CD4-positive, alpha-beta T cell treated with Interleukin-15 for 1 hour (primary cell): ENCODE data around the gene AIF1.
A peak's percentile ranks its signal among the peaks of the same experiment; 100 is the strongest.

Experiments
- DNase-seq: peaks from one replicate; pipeline ENCODE4 v3.0.0-alpha.2; 2020

The AIF1 gene

GRCh38 chr6:31643818-31644454, 28.9 kb downstream of the AIF1 start:
- no peak for DNase-seq

GRCh38 chr6:31645325-31645724, 30.3 kb downstream of the AIF1 start:
- no peak for DNase-seq

GRCh38 chr6:31651602-31652191, 36.7 kb downstream of the AIF1 start:
- no peak for DNase-seq

- DNase-seq, result peak; percentile 91
Measured at GRCh38 chr6:31652925-31653724, 38.1 kb downstream of the AIF1 start.

GRCh38 chr6:31654574-31655348, 39.7 kb downstream of the AIF1 start:
- DNase-seq, result no peak

GRCh38 chr6:31655349-31656237, 40.6 kb downstream of the AIF1 start, which contains the start of gene APOM:
Gene APOM, plus strand, starts transcription at chr6:31655894. Its CDS starts 73 bp downstream, at chr6:31655967.
- DNase-seq, result no peak

- DNase-seq, result no peak
Measured at GRCh38 chr6:31657406-31658157, 42.5 kb downstream of the AIF1 start.

- DNase-seq, result no peak
Measured at GRCh38 chr6:31658158-31658688, 43.2 kb downstream of the AIF1 start.

GRCh38 chr6:31658983-31659648, 44.1 kb downstream of the AIF1 start:
- DNase-seq, result no peak

- peak; percentile 36 for DNase-seq
Measured at GRCh38 chr6:31659649-31660380, 44.8 kb downstream of the AIF1 start.

GRCh38 chr6:31660381-31661261, 45.6 kb downstream of the AIF1 start, which contains the start of gene C6orf47:
Gene C6orf47, minus strand, starts transcription at chr6:31660778. Its CDS starts 831 bp downstream, at chr6:31659947.
- DNase-seq, result peak; percentile 76

- DNase-seq, result no peak
Measured at GRCh38 chr6:31661262-31662123, 46.5 kb downstream of the AIF1 start.

- no peak for DNase-seq
Measured at GRCh38 chr6:31662124-31662723, 47.2 kb downstream of the AIF1 start.

- DNase-seq, result no peak
Measured at GRCh38 chr6:31663126-31663960, 48.3 kb downstream of the AIF1 start.

- no peak for DNase-seq
Measured at GRCh38 chr6:31663961-31664789, 49.1 kb downstream of the AIF1 start.
